HL-60 (cell line): Measurements from ENCODE around the gene CACNA2D3.

Experiments used
- DNase-seq, 2 experiments: peaks; one replicate each; pipeline ENCODE4 v3.0.0-alpha.2; 2010 to 2020; ENCODE audit warnings: low read depth in 1 of 2, low spot score in 1 of 2
- H3K27ac ChIP-seq: fragments of 250-450 bp; sonication (Bioruptor Pico); replicated peaks from 2 replicates; pipeline ENCODE4 v1.5.1; 2020; ENCODE audit warnings: mild to moderate bottlenecking, moderate library complexity
- H3K27me3 ChIP-seq: fragments of 250-450 bp; sonication (Bioruptor Pico); 2 replicates; pipeline ENCODE4 v1.5.1; 2021; ENCODE audit warnings: mild to moderate bottlenecking, moderate library complexity; ENCODE audit not compliant: insufficient read depth, poor library complexity, severe bottlenecking
- H3K4me3 ChIP-seq: replicated peaks from 2 replicates; pipeline ENCODE4 v1.5.1; 2011; ENCODE audit warnings: mild to moderate bottlenecking, control low read depth, low read length; ENCODE audit not compliant: insufficient read depth
- GABPA ChIP-seq: IDR thresholded peaks from 2 replicates; pipeline ENCODE4 v1.6.1; 2012; ENCODE audit warnings: low read depth
- POLR2AphosphoS5 ChIP-seq: IDR thresholded peaks from 2 replicates; pipeline ENCODE4 v1.6.1; 2012; ENCODE audit warnings: low read depth
- SPI1 ChIP-seq: IDR thresholded peaks from 2 replicates; pipeline ENCODE4 v1.6.1; 2012; ENCODE audit warnings: low read depth, mild to moderate bottlenecking, borderline replicate concordance
- TF ChIP-seq, protein P1 (sequence below): IDR thresholded peaks from one replicate; pipeline ENCODE4 v1.5.1; 2011; ENCODE audit warnings: low read length, control low read depth, inconsistent platforms; ENCODE audit not compliant: insufficient read depth
- TF ChIP-seq, protein P2 (sequence below): IDR thresholded peaks from 2 replicates; pipeline ENCODE4 v1.6.1; 2012; ENCODE audit warnings: low read depth; ENCODE audit not compliant: insufficient replicate concordance

CACNA2D3 gene

GRCh38 chr3:54259636-54260035 is 137.3 kb downstream of the CACNA2D3 start:
- TF ChIP-seq, protein P1, sequence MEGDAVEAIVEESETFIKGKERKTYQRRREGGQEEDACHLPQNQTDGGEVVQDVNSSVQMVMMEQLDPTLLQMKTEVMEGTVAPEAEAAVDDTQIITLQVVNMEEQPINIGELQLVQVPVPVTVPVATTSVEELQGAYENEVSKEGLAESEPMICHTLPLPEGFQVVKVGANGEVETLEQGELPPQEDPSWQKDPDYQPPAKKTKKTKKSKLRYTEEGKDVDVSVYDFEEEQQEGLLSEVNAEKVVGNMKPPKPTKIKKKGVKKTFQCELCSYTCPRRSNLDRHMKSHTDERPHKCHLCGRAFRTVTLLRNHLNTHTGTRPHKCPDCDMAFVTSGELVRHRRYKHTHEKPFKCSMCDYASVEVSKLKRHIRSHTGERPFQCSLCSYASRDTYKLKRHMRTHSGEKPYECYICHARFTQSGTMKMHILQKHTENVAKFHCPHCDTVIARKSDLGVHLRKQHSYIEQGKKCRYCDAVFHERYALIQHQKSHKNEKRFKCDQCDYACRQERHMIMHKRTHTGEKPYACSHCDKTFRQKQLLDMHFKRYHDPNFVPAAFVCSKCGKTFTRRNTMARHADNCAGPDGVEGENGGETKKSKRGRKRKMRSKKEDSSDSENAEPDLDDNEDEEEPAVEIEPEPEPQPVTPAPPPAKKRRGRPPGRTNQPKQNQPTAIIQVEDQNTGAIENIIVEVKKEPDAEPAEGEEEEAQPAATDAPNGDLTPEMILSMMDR: no peak
- TF ChIP-seq SPI1 (no peak), GABPA (no peak), POLR2AphosphoS5 (no peak)
- TF ChIP-seq, protein P2, sequence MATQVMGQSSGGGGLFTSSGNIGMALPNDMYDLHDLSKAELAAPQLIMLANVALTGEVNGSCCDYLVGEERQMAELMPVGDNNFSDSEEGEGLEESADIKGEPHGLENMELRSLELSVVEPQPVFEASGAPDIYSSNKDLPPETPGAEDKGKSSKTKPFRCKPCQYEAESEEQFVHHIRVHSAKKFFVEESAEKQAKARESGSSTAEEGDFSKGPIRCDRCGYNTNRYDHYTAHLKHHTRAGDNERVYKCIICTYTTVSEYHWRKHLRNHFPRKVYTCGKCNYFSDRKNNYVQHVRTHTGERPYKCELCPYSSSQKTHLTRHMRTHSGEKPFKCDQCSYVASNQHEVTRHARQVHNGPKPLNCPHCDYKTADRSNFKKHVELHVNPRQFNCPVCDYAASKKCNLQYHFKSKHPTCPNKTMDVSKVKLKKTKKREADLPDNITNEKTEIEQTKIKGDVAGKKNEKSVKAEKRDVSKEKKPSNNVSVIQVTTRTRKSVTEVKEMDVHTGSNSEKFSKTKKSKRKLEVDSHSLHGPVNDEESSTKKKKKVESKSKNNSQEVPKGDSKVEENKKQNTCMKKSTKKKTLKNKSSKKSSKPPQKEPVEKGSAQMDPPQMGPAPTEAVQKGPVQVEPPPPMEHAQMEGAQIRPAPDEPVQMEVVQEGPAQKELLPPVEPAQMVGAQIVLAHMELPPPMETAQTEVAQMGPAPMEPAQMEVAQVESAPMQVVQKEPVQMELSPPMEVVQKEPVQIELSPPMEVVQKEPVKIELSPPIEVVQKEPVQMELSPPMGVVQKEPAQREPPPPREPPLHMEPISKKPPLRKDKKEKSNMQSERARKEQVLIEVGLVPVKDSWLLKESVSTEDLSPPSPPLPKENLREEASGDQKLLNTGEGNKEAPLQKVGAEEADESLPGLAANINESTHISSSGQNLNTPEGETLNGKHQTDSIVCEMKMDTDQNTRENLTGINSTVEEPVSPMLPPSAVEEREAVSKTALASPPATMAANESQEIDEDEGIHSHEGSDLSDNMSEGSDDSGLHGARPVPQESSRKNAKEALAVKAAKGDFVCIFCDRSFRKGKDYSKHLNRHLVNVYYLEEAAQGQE: no peak
- Histone ChIP-seq H3K27ac (no peak overlapping the region), H3K4me3 (no peak overlapping the region), H3K27me3 (peaks cover 2% of the 10 kb centered on the region)
- no peak for DNase-seq

DNA sequence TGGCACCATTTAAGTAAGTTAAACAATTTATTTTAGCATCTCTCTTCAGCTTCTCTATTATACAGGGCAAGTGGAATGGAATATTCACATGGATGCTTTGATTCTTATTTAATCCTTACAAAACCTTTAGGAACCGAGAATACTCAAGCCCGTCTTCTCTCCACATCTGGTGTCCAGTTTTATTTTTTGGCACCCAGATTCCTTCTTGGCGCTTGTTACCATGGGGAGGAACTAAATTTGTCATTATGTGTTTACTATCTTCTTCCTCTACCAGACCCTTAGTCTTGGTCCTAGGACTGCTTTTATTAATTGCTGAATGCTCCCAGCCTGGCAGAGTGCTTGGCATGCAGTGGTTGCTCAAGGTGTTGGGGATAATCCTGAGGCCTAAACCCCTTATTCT is 138.8 kb downstream of the CACNA2D3 start:
- Histone ChIP-seq H3K27ac (no peak overlapping the region), H3K27me3 (peaks cover 1% of the 10 kb centered on the region), H3K4me3 (no peak overlapping the region)
- DNase-seq: no peak
- no peak for TF ChIP-seq SPI1
- TF ChIP-seq, protein P1: no peak
- TF ChIP-seq, protein P2: no peak
- no peak for TF ChIP-seq POLR2AphosphoS5
- no peak for TF ChIP-seq GABPA

DNA sequence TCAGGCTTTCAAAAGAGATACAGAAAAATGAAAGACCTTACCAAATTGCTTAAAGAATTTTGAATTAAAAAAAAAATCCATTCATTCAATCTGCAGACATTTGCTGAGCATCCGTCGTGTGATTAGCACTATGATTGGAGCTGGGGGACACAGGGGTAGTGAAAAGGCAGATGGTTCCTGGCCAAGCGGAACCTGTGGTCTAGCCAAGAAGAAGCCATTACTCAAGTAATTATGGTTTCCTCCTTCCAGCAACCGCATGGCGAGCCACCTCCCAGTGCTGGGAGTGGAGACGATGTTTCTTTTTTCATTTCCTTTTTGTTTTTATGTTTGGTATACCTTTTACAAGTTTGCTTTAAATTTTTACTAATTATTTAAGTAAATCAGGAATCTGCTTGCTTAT is 140.2 kb downstream of the CACNA2D3 start:
- DNase-seq: peak; percentile 43 to 57
- TF ChIP-seq POLR2AphosphoS5 (0 out of 2 replicates have a peak, but pooled peaks have one; percentile 43), SPI1 (peak; percentile 13; the same call in 1 of the 2 replicates), GABPA (0 out of 2 replicates have a peak, but pooled peaks have one; percentile 11)
- TF ChIP-seq, protein P1: no peak
- no peak overlapping the region for H3K27ac ChIP-seq

DNA sequence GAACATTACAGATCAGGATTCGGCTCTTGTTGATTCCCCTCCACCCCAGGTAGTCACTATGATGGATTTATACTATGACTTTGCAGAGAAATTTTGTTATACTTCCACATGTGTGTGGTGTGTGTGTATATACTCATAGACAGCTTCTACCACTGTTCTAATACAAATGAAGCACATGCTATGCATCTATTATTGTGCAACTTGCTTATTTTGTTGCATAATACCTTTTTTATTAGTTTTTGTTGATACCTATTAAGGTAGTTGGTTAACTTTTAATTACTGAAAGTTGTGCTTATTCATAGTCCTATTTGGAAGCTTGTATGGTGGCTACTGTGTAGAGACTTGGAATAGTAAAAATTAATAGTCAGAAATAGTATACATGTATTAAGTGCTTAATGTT is 140.6 kb downstream of the CACNA2D3 start:
- Histone ChIP-seq H3K27me3 (no peaks in the 10 kb centered on the region), H3K4me3 (no peak overlapping the region), H3K27ac (no peak overlapping the region)
- TF ChIP-seq, protein P1: no peak
- TF ChIP-seq GABPA (no peak), POLR2AphosphoS5 (no peak), SPI1 (no peak)
- TF ChIP-seq, protein P2: no peak
- DNase-seq: no peak

More for the DNA sequence above, 140.2 kb downstream of the CACNA2D3 start:
- no peak overlapping the region for H3K4me3 ChIP-seq
- H3K27me3 ChIP-seq: no peaks in the 10 kb centered on the region
